Endothelial cell of umbilical vein (primary cell): ENCODE results near the gene B3GNT8. TPM values are rescaled to one million over a fixed set of nuclear protein-coding genes. Genes with fewer than 3 reads are reported as not detected.
A peak's percentile ranks its signal among the peaks of the same experiment; 100 is the strongest.

ENCODE experiments used
- BruUV-seq: library from RNA; stranded (reverse); fragments of 400-500 nt; replicated peaks from 2 replicates; lab custom pipeline; 2021; lab: Mats Ljungman, UMichigan
- CTCF ChIA-PET: fragments of 300-600, 350-600 bp; sonication (Branson Sonifier 250); formaldehyde crosslinking; loops from one replicate; lab custom pipeline; 2021; ENCODE audit warnings: antibody characterized with exemption, inconsistent platforms; lab: Charles Lee
- POLR2A ChIA-PET: fragments of 300-600, 350-600 bp; sonication (Branson Sonifier 250); formaldehyde crosslinking; loops from one replicate; lab custom pipeline; 2021; ENCODE audit warnings: antibody characterized with exemption, inconsistent platforms; lab: Charles Lee
- DNase-seq: peaks from one replicate; pipeline ENCODE4 v3.0.0-alpha.2; 2011; ENCODE audit warnings: low read depth, low spot score
- FAIRE-seq: peaks from 2 replicates; lab custom pipeline; 2011; peaks lifted over from hg19 to GRCh38; lab: Jason Lieb, UNC
- H2AFZ ChIP-seq: 2 replicates; pipeline ENCODE4 v1.6.0; 2012; ENCODE audit warnings: low read depth, low read length, control low read depth, inconsistent platforms
- H3K27ac ChIP-seq: 2 replicates; pipeline ENCODE4 v1.5.1; 2011; ENCODE audit warnings: low read depth, mild to moderate bottlenecking, control low read depth, low read length, moderate library complexity; ENCODE audit not compliant: insufficient read depth
- H3K27me3 ChIP-seq, 2 experiments: 2 replicates each; pipeline versions ENCODE4 v1.6.0 to v1.6.1; 2011; ENCODE audit warnings: low read length in 2 of 2, mixed read lengths in 1 of 2; ENCODE audit not compliant: control insufficient read depth in 2 of 2, insufficient read depth in 2 of 2
- H3K36me3 ChIP-seq, 2 experiments: 2 replicates in 1 of 2; 3 replicates in 1 of 2; pipeline ENCODE4 v1.5.1; 2011; ENCODE audit warnings: low read length in 2 of 2, mild to moderate bottlenecking in 1 of 2, moderate library complexity in 1 of 2; ENCODE audit not compliant: control insufficient read depth in 2 of 2, insufficient read depth in 2 of 2; ENCODE audit errors: extremely low read depth in 1 of 2
- H3K4me1 ChIP-seq: 3 replicates; pipeline ENCODE4 v1.5.1; 2011; ENCODE audit warnings: mild to moderate bottlenecking, low read length; ENCODE audit not compliant: control insufficient read depth, insufficient read depth; ENCODE audit errors: extremely low read depth
- H3K4me2 ChIP-seq: 2 replicates; pipeline ENCODE4 v1.6.1; 2011; ENCODE audit warnings: low read length, control low read depth, mixed read lengths; ENCODE audit not compliant: insufficient read depth
- H3K4me3 ChIP-seq, 3 experiments: fragments of 200-600 bp in 1 of 3; sonication (generic), shearing (Covaris generic) in 1 of 3; replicated peaks in 1 of 3; 2 replicates each; pipeline ENCODE4 v1.5.1; 2011 to 2016; ENCODE audit warnings: control low read depth in 3 of 3, low read length in 3 of 3, mild to moderate bottlenecking in 2 of 3, inconsistent platforms in 1 of 3, low read depth in 1 of 3, moderate library complexity in 1 of 3; ENCODE audit not compliant: insufficient read depth in 1 of 3
- H3K79me2 ChIP-seq: 2 replicates; pipeline ENCODE4 v1.6.0; 2012; ENCODE audit warnings: low read length, inconsistent platforms; ENCODE audit not compliant: control insufficient read depth, insufficient read depth
- H3K9ac ChIP-seq: replicated peaks from 2 replicates; pipeline ENCODE3; 2011; ENCODE audit warnings: low read length, control low read depth; ENCODE audit not compliant: insufficient read depth; ENCODE audit errors: extremely low read depth
- H3K9me1 ChIP-seq: replicated peaks from 3 replicates; pipeline ENCODE4 v1.6.0; 2011; ENCODE audit warnings: mild to moderate bottlenecking, low read length; ENCODE audit not compliant: control insufficient read depth, insufficient read depth; ENCODE audit errors: extremely low read depth
- H3K9me3 ChIP-seq: replicated peaks from 2 replicates; pipeline ENCODE4 v1.5.1; 2012; ENCODE audit warnings: low read length, inconsistent platforms; ENCODE audit not compliant: control insufficient read depth, insufficient read depth
- H4K20me1 ChIP-seq: replicated peaks from 2 replicates; pipeline ENCODE3; 2011; ENCODE audit warnings: mild to moderate bottlenecking, low read length; ENCODE audit not compliant: control insufficient read depth, insufficient read depth; ENCODE audit errors: extremely low read depth
- CTCF ChIP-seq, 2 donors: IDR thresholded peaks; 1 replicate in 1 of 2; 2 replicates in 1 of 2; pipeline ENCODE4 v1.5.1; 2011; ENCODE audit warnings: low read length in 2 of 2, mild to moderate bottlenecking in 2 of 2, moderate library complexity in 2 of 2, control low read depth in 1 of 2, inconsistent platforms in 1 of 2, low read depth in 1 of 2; ENCODE audit not compliant: insufficient read depth in 1 of 2; ENCODE audit errors: extremely low read depth in 1 of 2
- EZH2 ChIP-seq: IDR thresholded peaks from 2 replicates; pipeline ENCODE4 v1.6.1; 2012; ENCODE audit warnings: borderline replicate concordance, low read depth, mild to moderate bottlenecking, moderate library complexity, low read length, inconsistent platforms; ENCODE audit not compliant: severe bottlenecking
- FOS ChIP-seq: IDR thresholded peaks from 2 replicates; pipeline ENCODE4 v1.6.1; 2011; ENCODE audit warnings: mild to moderate bottlenecking, low read length, moderate library complexity, borderline replicate concordance; ENCODE audit not compliant: insufficient read depth
- GATA2 ChIP-seq: IDR thresholded peaks from 2 replicates; pipeline ENCODE4 v1.7.0; 2011; ENCODE audit warnings: low read depth, mild to moderate bottlenecking, moderate library complexity, mixed read lengths, low read length; ENCODE audit not compliant: insufficient read length, insufficient read depth
- JUN ChIP-seq: IDR thresholded peaks from 2 replicates; pipeline ENCODE4 v1.6.1; 2011; ENCODE audit warnings: borderline replicate concordance, low read depth; ENCODE audit not compliant: insufficient read length, insufficient read depth
- MAX ChIP-seq: IDR thresholded peaks from 2 replicates; pipeline ENCODE4 v1.6.1; 2011; ENCODE audit not compliant: insufficient read depth, insufficient read length
- MYC ChIP-seq: IDR thresholded peaks from one replicate; pipeline ENCODE4 v1.6.1; 2011; ENCODE audit warnings: mild to moderate bottlenecking, low read depth, low read length
- POLR2A ChIP-seq: IDR thresholded peaks from 2 replicates; pipeline ENCODE4 v1.6.1; 2012; ENCODE audit warnings: low read depth, mild to moderate bottlenecking, control low read depth, low read length
- POLR2AphosphoS5 ChIP-seq: IDR thresholded peaks from 2 replicates; pipeline ENCODE4 v1.6.1; 2012; ENCODE audit warnings: low read depth, mild to moderate bottlenecking, control low read depth, low read length, moderate library complexity; ENCODE audit not compliant: insufficient read depth
- dilution Hi-C: fragments of 300-500 bp; cut with MboI; formaldehyde crosslinking; loops from one replicate; pipeline ENCODE4 v1.15.0; 2019; ENCODE audit warnings: low sequenced_read_pairs; ENCODE audit not compliant: extremely low pct_ligation_motif_present
- intact Hi-C: fragments of 100-400 bp; cut with micrococcal nuclease; formaldehyde crosslinking; loops from one replicate; pipeline ENCODE4 v1.10.0; 2022
- polyA plus RNA-seq, 4 experiments: library from polyadenylated mRNA; depleted of rRNA in 3 of 4; stranded (reverse) in 3 of 4; unstranded in 1 of 4; fragments of >200 nt; gene quantifications; 2 replicates each; pipeline versions ENCODE4 v1.2.1 to v1.2.3, GENCODE V29; 2011 to 2012; ENCODE audit warnings: missing spikeins in 1 of 4
- total RNA-seq: library from RNA; stranded (reverse); gene quantifications from 2 replicates; pipeline ENCODE4 v1.2.3, GENCODE V29; 2021

B3GNT8 gene
- total and polyA plus RNA-seq, 2 donors (not counting 3 experiments of a cell fraction or from before 2014, with no cell fraction given), result 3.6 to 7.6 TPM

GRCh38 chr19:41401483-41401882, 25.7 kb downstream of the B3GNT8 start:
- BruUV-seq, result TSS peak; percentile 63
- no peaks in the 10 kb centered on the region for H3K9me3 ChIP-seq
- peak overlapping the region; percentile 48 for H3K9ac ChIP-seq
- CTCF ChIA-PET, result interaction anchor here (0.6 to 1.7 kb wide), 6 partner anchors 30 to 162 kb away, joined by 3 to 4 read pairs (median 4); partner anchors contain the start of genes B9D2 and DMAC2
- no peaks in the 10 kb centered on the region for H4K20me1 ChIP-seq
- POLR2A ChIA-PET, result interaction anchor here (1.0 kb wide), 1 partner anchor 78 kb away, joined by 4 read pairs; no protein-coding TSS in a partner anchor
- H3K9me1 ChIP-seq, result no peaks in the 10 kb centered on the region
- H3K4me1 ChIP-seq, result peaks cover 43% of the 10 kb centered on the region
- peaks cover 6% of the 10 kb centered on the region for H3K79me2 ChIP-seq
- H3K4me3 ChIP-seq, result no peak overlapping the region
- TF ChIP-seq POLR2AphosphoS5, result peak; percentile 94
- TF ChIP-seq FOS, result peak; percentile 96
- TF ChIP-seq GATA2, result peak; percentile 94
- no peak for TF ChIP-seq EZH2
- peak; percentile 46 for TF ChIP-seq POLR2A
- no peak for TF ChIP-seq CTCF (IDR thresholded peaks at IDR 0.05; ENCODE audit: extremely low read depth in 1 of 2, insufficient read depth in 1 of 2, low read depth in 1 of 2, low read length in 2 of 2)
- TF ChIP-seq MYC, result no peak
- TF ChIP-seq MAX, result no peak
- TF ChIP-seq JUN, result peak; percentile 81
- FAIRE-seq (peak; percentile 99), DNase-seq (peak; percentile 93)
- intact Hi-C loops, result loop anchor here (1.0 kb wide), 2 partner anchors 8 to 48 kb away; partner anchors contain the start of gene TGFB1
- peak overlapping the region; percentile 68 for H3K27ac ChIP-seq
- no peak overlapping the region for H2AFZ ChIP-seq
- H3K27me3 ChIP-seq, result no peaks in the 10 kb centered on the region
- H3K36me3 ChIP-seq, result peaks cover 0 to 2% of the 10 kb centered on the region in 2 experiments
- dilution Hi-C loops, result no loop called here
- peak overlapping the region; percentile 53 for H3K4me2 ChIP-seq
